OCI-LY1 (cell line): ENCODE measurements around the gene MUC20.
A peak's percentile ranks its signal among the peaks of the same experiment; 100 is the strongest.

Experiments used
- CTCF ChIP-seq: fragments of 200-600 bp; sonication (generic), shearing (Covaris generic); IDR thresholded peaks from 2 replicates; pipeline ENCODE4 v1.5.1; 2017; ENCODE audit warnings: mild to moderate bottlenecking, antibody characterized with exemption, low read length, moderate library complexity, mixed read lengths
- EZH2 ChIP-seq: fragments of 200-600 bp; sonication (generic), shearing (Covaris generic); IDR thresholded peaks from 2 replicates; pipeline ENCODE4 v1.8.0; 2017; ENCODE audit warnings: borderline replicate concordance, mixed run types, mild to moderate bottlenecking, antibody characterized with exemption, low read length, moderate library complexity, mixed read lengths

- TF ChIP-seq CTCF (peak; percentile 49), EZH2 (no peak)
Measured at GRCh38 chr3:195774917-195775316, 54.1 kb downstream of the MUC20 start.
